Loucy (cell line): ENCODE measurements around the gene SLC5A3.

Experiments used
- CTCF ChIP-seq: fragments of 200-600 bp; sonication (generic); conservative IDR thresholded peaks from 2 replicates; pipeline ENCODE4 v1.5.1; 2014; ENCODE audit warnings: mild to moderate bottlenecking, antibody characterized with exemption, low read length
- EZH2phosphoT487 ChIP-seq: fragments of 200-600 bp; IDR thresholded peaks from 2 replicates; pipeline ENCODE4 v1.6.1; 2018; ENCODE audit warnings: antibody characterized with exemption, mild to moderate bottlenecking, moderate library complexity, borderline replicate concordance

DNA sequence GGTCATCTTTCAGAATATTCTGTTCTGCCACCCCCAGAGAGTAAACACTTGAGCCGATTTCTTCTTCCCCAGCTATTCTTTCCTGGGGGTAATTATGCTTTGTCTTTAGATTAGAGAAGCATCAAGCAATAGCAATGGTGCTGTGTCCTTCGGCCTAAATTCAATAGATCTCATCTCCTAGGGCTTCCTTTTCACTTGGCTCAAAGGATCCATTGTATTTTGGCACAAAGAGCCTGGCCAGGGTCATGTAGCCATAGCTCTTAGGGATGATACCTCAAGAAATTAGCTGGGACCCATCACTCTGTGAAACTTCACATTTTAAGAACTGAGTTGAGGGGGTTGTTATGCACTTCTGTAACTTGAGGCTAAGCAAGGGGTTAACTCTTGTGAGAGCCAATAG lies 27.0 kb downstream of the SLC5A3 start:
- TF ChIP-seq CTCF, result no peak
- TF ChIP-seq EZH2phosphoT487, result no peak
